Activated T-cell treated with anti-CD3 and anti-CD28 coated beads, Interleukin-2, amount 50 U/mL, for 1 hour (primary cell): ENCODE data around the gene TIGIT.
"Not testable (repeated sequence)": the region's sequence is repeated elsewhere in the genome, so short reads cannot be mapped to it uniquely, and the experiment has no call there.

Experiments used
- DNase-seq: peaks from one replicate; pipeline ENCODE4 v3.0.0-alpha.2; 2020

The TIGIT gene

GRCh38 chr3:114293838-114294535 lies at the start of gene TIGIT:
Gene TIGIT, plus strand, starts transcription at chr3:114294028. Its CDS starts 34 bp downstream, at chr3:114294062.
- peak; percentile 39 for DNase-seq

DNA sequence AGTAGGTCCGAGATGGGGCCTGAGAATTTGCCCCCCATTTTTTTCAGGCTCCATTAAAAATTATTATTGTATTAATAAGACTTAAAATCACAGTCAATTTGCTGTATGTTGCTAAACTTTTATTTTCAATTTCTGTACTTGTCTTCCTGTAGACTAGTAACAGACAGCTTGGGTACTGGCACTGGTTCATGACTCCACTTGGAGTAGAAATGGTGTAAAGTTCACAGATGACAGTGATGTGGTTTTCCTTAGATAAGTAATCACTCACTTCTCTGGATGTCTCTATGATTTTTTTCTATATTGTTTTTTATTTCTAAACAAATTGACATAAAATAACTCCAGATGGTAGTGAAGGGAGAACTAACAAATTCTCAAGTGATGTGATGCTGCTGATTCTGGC lies 40.9 kb upstream of the TIGIT start:
- no peak for DNase-seq

DNA sequence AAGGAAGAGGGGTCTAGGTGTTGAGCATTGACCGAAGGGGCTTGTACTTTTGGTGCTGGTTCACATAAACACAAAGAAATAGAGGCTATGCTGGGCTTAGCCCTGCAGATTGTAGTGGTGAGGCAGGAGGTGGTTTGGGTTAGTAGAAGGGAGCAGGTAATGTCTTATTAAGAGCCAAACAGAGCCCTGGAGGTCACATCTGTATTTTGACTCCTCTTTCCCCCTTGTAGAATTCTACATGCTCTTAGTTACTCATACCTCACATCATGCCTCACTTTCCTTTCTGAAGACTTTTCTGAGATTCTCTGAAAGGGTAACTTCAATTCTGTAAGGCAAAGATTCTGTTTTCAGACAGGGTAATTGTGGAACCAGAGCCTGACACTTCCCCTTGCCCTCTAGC lies 40.3 kb upstream of the TIGIT start:
- no peak for DNase-seq

- DNase-seq = no peak
These were observed 34.3 kb upstream of the TIGIT start for GRCh38 chr3:114259566-114259965.

DNA sequence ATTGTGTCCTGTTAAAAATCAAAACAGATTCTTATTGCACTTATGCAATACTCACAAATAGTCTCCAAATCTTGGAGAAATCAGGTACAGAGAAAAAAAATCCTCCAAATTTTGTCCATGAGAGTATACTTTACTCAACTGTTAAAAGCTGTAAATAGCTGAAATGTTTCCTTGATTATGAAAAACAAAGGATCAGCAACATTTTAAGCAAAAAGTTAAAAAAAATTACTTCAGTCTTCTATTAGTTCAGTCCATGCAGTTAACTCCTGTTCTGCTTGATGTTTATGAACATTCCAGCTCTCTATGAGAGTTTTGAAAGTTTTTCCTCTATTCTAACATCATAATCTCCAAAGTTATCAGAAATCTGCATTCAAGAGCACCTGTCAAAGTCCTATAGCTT lies 33.7 kb upstream of the TIGIT start:
- no peak for DNase-seq

DNA sequence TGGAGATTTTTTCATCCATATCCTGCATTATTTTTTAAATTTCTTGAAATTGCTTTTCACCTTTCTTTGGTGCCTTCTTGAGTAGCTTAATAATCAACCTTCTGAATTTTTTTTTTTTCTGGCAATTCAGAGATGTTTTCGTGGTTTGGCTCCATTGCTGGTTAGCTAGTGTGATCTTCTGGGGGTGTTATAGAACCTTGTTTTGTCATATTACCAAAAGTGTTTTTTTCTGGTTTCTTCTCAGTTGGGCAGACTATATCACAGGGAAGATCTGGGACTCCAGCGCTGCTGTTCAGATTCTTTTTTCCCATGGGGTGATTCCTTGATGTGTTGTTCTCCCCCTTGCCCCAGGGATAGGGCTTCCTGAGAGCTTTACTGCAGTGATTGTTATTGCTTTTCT lies 23.8 kb upstream of the TIGIT start:
- no peak for DNase-seq

- DNase-seq = no peak
These were observed 21.6 kb upstream of the TIGIT start for GRCh38 chr3:114272271-114272670.

GRCh38 chr3:114274929-114275328 lies 18.9 kb upstream of the TIGIT start:
- DNase-seq = no peak

DNA sequence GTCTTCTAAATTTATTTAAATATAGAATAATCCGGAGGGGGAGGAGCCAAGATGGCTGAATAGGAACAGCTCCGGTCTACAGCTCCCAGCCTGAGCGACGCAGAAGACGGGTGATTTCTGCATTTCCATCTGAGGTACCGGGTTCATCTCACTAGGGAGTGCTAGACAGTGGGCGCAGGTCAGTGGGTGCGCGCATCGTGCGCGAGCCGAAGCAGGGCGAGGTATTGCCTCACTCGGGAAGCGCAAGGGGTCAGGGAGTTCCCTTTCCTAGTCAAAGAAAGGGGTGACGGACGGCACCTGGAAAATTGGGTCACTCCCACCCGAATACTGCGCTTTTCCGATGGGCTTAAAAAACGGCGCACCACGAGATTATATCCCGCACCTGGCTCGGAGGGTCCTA lies 17.0 kb upstream of the TIGIT start:
- DNase-seq = not testable (repeated sequence)

DNA sequence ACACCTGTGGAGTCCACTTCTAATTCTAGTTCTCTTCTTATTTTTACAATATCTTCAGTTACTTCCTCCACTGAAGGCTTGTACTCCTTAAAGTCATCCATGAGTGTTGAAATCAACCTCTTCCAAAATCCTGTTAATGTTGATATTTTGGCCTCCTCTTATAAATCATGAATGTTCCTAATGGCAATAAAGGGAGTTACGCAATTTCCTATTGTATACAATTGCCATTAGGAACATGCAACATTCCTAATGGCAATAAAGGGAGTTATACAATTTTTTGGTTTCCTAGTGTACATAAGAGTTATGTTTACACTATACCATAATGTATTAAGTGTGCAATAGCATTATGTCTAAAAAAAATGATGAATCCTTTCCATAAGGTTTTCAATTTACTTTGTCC lies 9.2 kb upstream of the TIGIT start:
- DNase-seq = no peak

DNA sequence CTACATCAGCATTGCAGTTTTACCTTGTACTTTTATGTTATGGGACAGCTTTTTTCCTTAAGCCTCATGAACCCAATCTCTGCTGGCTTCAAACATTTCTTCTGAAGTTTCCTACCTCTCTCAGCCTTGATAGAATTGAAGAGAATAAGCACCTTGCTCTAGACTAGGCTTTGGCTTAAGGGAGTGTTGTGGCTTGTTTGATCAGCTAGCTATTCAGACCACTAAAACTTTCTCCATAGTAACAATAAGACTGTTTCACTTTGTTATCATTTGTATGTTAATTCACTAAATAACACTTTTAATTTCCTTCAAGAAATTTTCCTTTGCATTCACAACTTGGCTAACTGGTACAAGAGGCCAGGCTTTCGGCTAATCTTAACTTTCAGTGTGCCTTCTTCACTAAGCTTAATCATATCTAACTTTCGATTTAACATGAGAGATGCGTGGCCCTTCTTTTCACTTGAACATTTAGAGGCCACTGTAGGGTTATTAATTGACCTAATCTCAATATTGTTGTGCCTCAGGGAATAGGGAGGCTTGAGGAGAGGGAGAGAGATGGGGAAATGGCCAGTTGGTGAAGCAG lies 8.1 kb upstream of the TIGIT start:
- DNase-seq = no peak

DNA sequence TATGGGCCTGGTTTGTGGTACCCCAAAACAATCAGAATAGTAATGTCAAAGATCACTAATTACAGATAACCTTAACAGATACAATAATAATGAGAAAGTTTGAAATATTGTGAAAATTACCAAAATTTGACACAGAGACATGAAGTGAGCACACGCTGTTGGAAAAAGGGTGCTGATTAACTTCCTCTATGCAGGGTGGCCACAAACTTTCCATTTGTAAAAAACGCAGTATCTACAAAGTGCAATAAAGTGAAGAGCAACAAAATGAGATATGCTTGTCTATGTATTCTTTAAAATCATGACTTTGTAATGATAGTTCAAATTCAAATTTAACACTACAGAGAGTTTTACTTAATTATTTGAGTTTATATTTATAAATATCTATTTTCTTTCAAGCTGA lies 7.6 kb upstream of the TIGIT start:
- no peak for DNase-seq

GRCh38 chr3:114290911-114291901 lies 2.6 kb upstream of the TIGIT start:
- DNase-seq = peak; percentile 93

- DNase-seq = peak; percentile 32
These were observed 1.2 kb downstream of the TIGIT start for GRCh38 chr3:114294940-114295480.

DNA sequence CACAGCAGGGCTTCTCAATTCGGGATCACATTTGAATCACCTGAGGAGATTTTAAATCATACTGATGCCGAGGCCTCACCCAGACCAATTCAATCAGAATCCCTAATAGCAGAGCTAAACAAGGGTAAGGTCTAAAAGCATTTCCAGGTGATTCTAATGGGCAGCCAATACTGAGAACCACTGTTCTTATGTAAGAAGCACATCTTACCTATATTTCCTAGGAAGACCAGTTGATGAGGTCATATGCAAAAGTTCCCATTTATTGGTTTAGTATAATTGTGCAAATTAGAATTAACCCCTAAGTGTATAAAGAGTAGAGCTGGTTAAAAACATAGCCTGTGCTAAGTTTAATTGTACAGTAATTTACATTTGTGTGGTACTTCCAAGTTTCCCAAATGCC lies 2.1 kb downstream of the TIGIT start:
- DNase-seq = no peak

DNA sequence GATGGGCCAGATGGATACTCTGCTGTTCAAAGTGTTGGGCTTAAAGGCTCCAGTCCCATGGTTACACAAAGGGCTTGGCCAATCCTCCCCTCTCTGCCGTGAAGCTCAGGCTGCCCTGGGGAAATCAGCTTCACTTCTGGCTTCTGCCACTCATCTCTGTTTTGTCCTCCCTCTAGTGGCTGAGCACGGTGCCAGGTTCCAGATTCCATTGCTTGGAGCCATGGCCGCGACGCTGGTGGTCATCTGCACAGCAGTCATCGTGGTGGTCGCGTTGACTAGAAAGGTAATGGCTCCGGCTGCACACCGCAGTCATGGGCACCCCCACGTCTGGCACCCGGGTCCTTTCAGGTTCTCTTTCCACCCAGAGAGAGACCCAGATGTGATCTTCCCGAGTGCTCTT lies 5.6 kb downstream of the TIGIT start:
- peak; percentile 50 for DNase-seq

- no peak for DNase-seq
These were observed 6.3 kb downstream of the TIGIT start for GRCh38 chr3:114299941-114300624.

GRCh38 chr3:114307222-114307830 lies 13.5 kb downstream of the TIGIT start:
- DNase-seq = no peak

GRCh38 chr3:114307832-114308231 lies 14.0 kb downstream of the TIGIT start:
- DNase-seq = no peak

DNA sequence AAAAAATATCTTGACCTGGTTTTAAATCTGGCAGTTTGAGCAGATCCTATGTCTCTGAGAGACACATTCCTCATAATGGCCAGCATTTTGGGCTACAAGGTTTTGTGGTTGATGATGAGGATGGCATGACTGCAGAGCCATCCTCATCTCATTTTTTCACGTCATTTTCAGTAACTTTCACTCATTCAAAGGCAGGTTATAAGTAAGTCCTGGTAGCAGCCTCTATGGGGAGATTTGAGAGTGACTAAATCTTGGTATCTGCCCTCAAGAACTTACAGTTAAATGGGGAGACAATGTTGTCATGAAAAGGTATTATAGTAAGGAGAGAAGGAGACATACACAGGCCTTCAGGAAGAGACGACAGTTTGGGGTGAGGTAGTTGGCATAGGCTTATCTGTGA lies 14.5 kb downstream of the TIGIT start:
- DNase-seq = no peak

DNA sequence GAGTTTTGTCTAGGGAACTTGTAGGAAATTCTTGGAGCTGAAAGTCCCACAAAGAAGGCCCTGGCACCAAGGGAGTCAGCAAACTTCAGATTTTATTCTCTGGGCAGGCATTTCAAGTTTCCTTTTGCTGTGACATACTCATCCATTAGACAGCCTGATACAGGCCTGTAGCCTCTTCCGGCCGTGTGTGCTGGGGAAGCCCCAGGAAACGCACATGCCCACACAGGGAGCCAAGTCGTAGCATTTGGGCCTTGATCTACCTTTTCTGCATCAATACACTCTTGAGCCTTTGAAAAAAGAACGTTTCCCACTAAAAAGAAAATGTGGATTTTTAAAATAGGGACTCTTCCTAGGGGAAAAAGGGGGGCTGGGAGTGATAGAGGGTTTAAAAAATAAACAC lies 15.0 kb downstream of the TIGIT start:
- DNase-seq = peak; percentile 56

GRCh38 chr3:114310695-114311094 lies 16.9 kb downstream of the TIGIT start:
- DNase-seq = no peak
